ENCODE results near the gene PRKCE. TPM values are rescaled to one million over a fixed set of nuclear protein-coding genes. Genes with fewer than 3 reads are reported as not detected.
"Not testable (repeated sequence)": the region's sequence is repeated elsewhere in the genome, so short reads cannot be mapped to it uniquely, and the experiment has no call there.

The PRKCE gene
- total and polyA plus RNA-seq, 7 donors: 3.0 to 21.9 (median 15.8) TPM

DNA sequence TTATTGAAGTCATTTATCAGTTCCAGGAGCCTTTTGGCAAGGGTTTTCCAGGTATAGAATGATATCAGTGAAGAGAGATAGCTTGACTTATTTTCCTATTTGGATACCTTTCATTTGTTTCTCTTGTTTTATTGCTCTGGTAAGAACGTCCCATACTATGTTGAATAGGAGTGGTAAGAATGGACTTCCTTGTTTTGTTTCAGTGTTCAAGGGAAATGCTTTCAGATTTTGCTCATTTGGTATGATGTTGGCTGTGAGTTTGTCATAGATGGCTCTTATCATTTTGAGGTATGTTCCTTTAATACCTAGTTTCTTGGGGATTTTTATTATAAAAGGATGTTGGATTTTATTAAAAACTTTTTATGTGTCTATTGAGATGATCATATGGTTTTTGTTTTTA is 558.6 kb downstream of the PRKCE start:
- Histone ChIP-seq H3K9me3 (peaks cover 0 to 8% (median 2%) of the 10 kb centered on the region in 4 donors), H3K27ac (no peak overlapping the region), H3K27me3 (no peaks in the 10 kb centered on the region), H3K36me3 (no peaks in the 10 kb centered on the region), H3K4me1 (no peaks in the 10 kb centered on the region), H3K4me3 (no peak overlapping the region)
- no peak for TF ChIP-seq EP300 (IDR thresholded peaks at IDR 0.05)
- TF ChIP-seq, protein P1, sequence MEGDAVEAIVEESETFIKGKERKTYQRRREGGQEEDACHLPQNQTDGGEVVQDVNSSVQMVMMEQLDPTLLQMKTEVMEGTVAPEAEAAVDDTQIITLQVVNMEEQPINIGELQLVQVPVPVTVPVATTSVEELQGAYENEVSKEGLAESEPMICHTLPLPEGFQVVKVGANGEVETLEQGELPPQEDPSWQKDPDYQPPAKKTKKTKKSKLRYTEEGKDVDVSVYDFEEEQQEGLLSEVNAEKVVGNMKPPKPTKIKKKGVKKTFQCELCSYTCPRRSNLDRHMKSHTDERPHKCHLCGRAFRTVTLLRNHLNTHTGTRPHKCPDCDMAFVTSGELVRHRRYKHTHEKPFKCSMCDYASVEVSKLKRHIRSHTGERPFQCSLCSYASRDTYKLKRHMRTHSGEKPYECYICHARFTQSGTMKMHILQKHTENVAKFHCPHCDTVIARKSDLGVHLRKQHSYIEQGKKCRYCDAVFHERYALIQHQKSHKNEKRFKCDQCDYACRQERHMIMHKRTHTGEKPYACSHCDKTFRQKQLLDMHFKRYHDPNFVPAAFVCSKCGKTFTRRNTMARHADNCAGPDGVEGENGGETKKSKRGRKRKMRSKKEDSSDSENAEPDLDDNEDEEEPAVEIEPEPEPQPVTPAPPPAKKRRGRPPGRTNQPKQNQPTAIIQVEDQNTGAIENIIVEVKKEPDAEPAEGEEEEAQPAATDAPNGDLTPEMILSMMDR (IDR thresholded peaks at IDR 0.05): no peak
- intact Hi-C loops (cut with DNase I): no loop called here
- WGBS, 2 donors: 26 to 67% methylated on average over 1 of the region's 1 CpG
- no peak for DNase-seq

DNA sequence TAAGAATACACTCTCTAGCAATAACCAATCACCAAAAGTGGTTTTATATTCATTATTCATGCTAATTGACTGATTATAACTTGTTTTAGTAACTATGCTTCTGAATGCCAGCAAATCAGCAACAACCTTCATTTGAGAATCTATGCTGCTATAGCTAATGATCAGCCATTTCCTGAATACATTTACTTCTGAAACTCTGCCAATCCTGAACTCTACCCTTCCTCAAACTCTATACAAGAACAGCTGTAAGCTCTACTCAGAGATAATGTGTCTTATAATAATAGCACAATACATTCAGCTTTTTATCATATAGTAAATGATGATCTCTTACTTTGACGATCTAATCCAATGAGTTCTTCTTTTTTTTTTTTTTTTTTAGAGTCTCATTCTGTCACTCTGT is 560.0 kb downstream of the PRKCE start:
- WGBS, 2 donors: 71 to 78% methylated on average over 1 of the region's 1 CpG

DNA sequence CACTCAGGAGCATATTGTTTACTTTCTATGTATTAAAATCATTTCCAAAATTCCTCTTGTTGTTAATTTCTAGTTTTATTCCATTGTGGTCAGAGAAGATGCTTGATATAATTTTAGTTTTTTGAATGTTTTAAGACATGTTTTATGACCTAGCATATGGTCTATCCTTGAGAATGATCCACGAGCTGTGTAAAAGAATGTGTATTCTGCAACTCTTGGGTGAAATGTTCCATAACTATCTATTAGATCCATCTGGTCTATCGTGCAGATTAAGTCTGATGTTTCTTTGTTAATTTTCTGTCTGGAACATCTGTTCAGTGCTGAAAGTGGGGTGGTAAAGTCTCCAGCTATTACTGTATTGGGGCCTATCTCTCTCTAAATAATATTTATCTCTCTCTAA is 562.4 kb downstream of the PRKCE start:
- no peak for DNase-seq
- Histone ChIP-seq H3K27me3 (no peaks in the 10 kb centered on the region), H3K9me3 (peaks cover 0 to under 1% (median 0%) of the 10 kb centered on the region in 4 donors), H3K36me3 (no peaks in the 10 kb centered on the region), H3K27ac (no peak overlapping the region), H3K4me3 (no peak overlapping the region), H3K4me1 (no peaks in the 10 kb centered on the region)
- intact Hi-C loops (cut with DNase I): no loop called here
- WGBS, 2 donors: 71 to 79% methylated on average over 2 of the region's 2 CpGs
- TF ChIP-seq EP300 (IDR thresholded peaks at IDR 0.05) (no peak), POLR2A (IDR thresholded peaks at IDR 0.05) (no peak), POLR2AphosphoS5 (IDR thresholded peaks at IDR 0.05) (no peak)
- TF ChIP-seq, protein P1 (IDR thresholded peaks at IDR 0.05): no peak

More for the DNA sequence above, 560.0 kb downstream of the PRKCE start:
- intact Hi-C loops (cut with DNase I): no loop called here
- H3K4me3 ChIP-seq: no peak overlapping the region
- H3K27ac ChIP-seq: no peak overlapping the region
- H3K4me1 ChIP-seq: no peaks in the 10 kb centered on the region
- H3K9me3 ChIP-seq: peaks cover 0 to 8% (median 2%) of the 10 kb centered on the region in 4 donors
- no peak for DNase-seq
- H3K27me3 ChIP-seq: no peaks in the 10 kb centered on the region
- no peaks in the 10 kb centered on the region for H3K36me3 ChIP-seq
- TF ChIP-seq POLR2AphosphoS5 (IDR thresholded peaks at IDR 0.05) (no peak), EP300 (IDR thresholded peaks at IDR 0.05) (no peak), POLR2A (IDR thresholded peaks at IDR 0.05) (no peak)
- TF ChIP-seq, protein P1 (IDR thresholded peaks at IDR 0.05): no peak

DNA sequence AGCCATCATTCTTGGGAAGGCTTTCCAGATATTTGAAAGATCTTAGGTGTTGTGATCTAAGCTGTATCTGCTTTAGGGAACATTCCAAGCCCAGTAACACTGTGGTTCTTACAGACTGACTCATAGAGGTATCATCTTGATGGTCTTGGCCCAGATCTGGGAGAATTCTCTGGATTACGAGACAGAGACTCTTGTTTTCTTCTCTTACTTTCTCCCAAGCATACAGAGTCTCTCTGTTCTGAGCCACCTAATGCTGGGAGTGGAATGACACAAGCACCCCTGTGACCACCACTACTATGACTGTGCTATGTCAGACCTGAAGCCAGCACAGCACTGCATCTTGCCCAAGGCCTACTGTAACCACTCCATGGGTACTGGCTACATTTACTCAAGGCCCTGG is 564.7 kb downstream of the PRKCE start:
- Histone ChIP-seq H3K4me3 (no peak overlapping the region), H3K27ac (no peak overlapping the region), H3K27me3 (no peaks in the 10 kb centered on the region), H3K36me3 (no peaks in the 10 kb centered on the region), H3K4me1 (no peaks in the 10 kb centered on the region), H3K9me3 (no peaks in the 10 kb centered on the region)
- DNase-seq: no peak
- intact Hi-C loops (cut with DNase I): no loop called here
- TF ChIP-seq, protein P1 (IDR thresholded peaks at IDR 0.05): no peak
- TF ChIP-seq EP300 (IDR thresholded peaks at IDR 0.05) (no peak), POLR2AphosphoS5 (IDR thresholded peaks at IDR 0.05) (no peak), POLR2A (IDR thresholded peaks at IDR 0.05) (no peak)
- 0% methylated on average over 1 of the region's 1 CpG for WGBS, 2 donors

DNA sequence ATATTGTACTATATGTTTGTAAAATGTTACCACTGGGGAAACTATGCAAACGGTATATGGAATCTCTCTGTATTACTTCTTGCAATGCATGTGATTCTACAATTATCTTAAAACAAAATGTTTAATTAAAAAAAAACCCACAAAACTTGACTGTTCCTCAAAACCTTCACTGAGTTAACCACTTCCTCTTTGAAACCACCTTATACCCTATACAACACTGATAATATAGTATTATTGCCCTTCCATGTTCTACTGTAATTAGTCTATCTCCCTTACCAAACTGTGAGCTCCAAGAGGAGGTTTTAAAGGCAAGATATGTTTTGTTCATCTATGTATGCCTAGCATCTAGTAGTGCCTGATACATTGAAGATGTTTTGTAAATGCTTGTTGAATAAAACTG is 572.0 kb downstream of the PRKCE start:
- 54 to 84% methylated on average over 1 of the region's 1 CpG for WGBS, 2 donors
- H3K9me3 ChIP-seq; H3K4me1 ChIP-seq; intact Hi-C loops (cut with DNase I); H3K4me3 ChIP-seq; H3K36me3 ChIP-seq; DNase-seq; H3K27ac ChIP-seq; H3K27me3 ChIP-seq: not testable (repeated sequence)

All from sigmoid colon (tissue), 7 donors.